A673 (cell line): ENCODE measurements around the gene TFB2M.

ENCODE experiments used
- EZH2 ChIP-seq: fragments of 200-600 bp; sonication (generic); IDR thresholded peaks from 2 replicates; pipeline ENCODE4 v1.6.1; 2017; ENCODE audit warnings: borderline replicate concordance, low read depth, mild to moderate bottlenecking, mixed read lengths, antibody characterized with exemption, low read length; ENCODE audit not compliant: poor library complexity, severe bottlenecking
- TF ChIP-seq, protein P1 (sequence below): fragments of 300-800, 200-600 bp; sonication (generic); conservative IDR thresholded peaks from 2 replicates; pipeline ENCODE4 v1.5.1; 2017; ENCODE audit warnings: low read depth, mild to moderate bottlenecking, antibody characterized with exemption, low read length, moderate library complexity, mixed read lengths

DNA sequence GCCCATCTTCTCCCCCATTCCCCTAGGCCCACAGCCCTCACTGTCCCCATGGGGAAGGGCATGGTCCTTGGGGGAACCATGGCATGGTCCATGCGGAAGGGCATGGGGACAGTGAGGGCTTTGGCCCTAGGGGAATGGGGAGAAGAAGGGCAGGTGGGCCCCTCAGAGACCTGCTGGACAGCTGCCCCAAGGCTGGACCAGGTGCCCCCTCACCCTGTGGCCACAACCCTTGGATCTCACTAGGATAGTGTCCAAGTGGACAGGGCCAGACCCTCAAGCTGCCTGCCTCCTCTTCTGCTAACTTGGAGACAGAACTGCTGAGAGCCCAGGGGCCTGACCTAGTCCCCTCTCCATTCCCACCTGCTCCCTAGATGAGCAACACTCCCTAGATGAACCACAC, 46.5 kb downstream of the TFB2M start:
- TF ChIP-seq, protein P1, sequence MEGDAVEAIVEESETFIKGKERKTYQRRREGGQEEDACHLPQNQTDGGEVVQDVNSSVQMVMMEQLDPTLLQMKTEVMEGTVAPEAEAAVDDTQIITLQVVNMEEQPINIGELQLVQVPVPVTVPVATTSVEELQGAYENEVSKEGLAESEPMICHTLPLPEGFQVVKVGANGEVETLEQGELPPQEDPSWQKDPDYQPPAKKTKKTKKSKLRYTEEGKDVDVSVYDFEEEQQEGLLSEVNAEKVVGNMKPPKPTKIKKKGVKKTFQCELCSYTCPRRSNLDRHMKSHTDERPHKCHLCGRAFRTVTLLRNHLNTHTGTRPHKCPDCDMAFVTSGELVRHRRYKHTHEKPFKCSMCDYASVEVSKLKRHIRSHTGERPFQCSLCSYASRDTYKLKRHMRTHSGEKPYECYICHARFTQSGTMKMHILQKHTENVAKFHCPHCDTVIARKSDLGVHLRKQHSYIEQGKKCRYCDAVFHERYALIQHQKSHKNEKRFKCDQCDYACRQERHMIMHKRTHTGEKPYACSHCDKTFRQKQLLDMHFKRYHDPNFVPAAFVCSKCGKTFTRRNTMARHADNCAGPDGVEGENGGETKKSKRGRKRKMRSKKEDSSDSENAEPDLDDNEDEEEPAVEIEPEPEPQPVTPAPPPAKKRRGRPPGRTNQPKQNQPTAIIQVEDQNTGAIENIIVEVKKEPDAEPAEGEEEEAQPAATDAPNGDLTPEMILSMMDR = no peak
- TF ChIP-seq EZH2 = no peak
